ACHN (cell line): ENCODE results near the gene SLC6A13.
"Not testable (repeated sequence)": the region's sequence is repeated elsewhere in the genome, so short reads cannot be mapped to it uniquely, and the experiment has no call there.

Experiments used
- DNase-seq: peaks from one replicate; pipeline ENCODE4 v3.0.0-alpha.2; 2015
- in situ Hi-C: cut with HindIII; loops from 2 replicates; pipeline ENCODE4 v1.10.0; 2017; ENCODE audit warnings: low sequenced_read_pairs, low pct_ligation_motif_present, low pct_unique_long_range_greater_than_20kb

SLC6A13 gene

GRCh38 chr12:238736-239398 lies 23.8 kb downstream of the SLC6A13 start:
- in situ Hi-C loops, result no loop called here

GRCh38 chr12:238116-238515 lies 24.5 kb downstream of the SLC6A13 start:
- in situ Hi-C loops, result no loop called here
- DNase-seq, result no peak

More at GRCh38 chr12:238736-239398, 23.8 kb downstream of the SLC6A13 start:
- DNase-seq, result no peak

DNA sequence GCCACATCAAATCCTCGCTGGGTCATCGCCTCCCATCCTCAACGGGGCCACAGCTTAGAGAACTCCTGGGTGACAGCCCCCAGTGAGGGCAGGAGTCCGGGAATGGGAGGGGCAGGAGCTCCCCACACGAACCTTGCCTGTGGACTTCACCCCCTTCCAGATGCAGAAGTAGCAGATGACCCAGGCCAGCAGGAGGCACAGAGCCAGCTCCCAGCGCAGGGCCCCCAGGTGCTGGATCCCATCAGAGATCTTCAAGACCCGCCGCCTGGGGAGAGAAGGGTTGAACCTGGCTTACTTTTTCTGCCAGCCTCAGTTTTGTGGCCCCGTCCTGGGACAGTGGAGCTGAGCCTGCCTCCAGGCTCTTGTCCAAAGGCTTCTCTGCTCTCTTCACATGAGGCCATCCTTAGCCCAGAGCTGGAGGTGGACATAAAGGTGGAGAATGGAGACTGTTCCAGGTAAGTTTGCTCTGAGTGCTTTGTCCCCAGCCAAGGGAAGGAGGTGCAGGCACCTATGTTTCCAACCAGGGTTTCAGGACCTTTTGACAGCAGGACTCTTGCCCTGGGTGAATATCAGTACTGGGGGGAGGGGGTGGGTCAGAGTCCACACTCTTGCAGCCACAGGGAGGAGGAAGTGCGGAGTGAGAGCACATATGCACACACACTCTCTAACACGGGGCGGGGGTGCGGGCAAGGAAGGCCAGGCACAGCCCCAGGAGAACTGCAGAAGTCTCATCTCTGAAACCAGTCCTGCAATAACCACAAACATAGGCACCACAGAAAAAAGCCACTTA lies 25.4 kb downstream of the SLC6A13 start:
- in situ Hi-C loops, result no loop called here
- DNase-seq, result no peak

DNA sequence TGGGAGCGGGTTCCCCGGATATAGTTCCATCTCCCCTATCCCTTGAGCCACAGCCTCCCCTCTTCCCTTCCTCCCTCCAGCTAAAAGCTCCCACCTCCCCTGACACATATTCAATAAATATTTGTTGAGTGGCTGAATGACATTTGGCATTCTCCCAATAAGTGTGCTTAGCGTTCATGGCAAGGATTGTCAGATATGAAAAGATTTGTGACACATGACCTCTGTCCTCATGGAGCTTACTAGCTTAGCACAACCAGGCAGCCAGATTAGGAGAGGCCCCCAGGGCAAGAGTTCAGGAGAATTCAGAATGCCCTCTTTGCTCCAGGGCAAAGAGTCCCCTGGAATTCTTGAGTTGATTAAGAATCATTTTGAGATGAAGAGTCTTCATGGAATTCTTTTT lies 26.2 kb downstream of the SLC6A13 start:
- DNase-seq, result no peak
- in situ Hi-C loops, result no loop called here

GRCh38 chr12:235967-236366 lies 26.7 kb downstream of the SLC6A13 start:
- DNase-seq, in situ Hi-C loops: not testable (repeated sequence)

GRCh38 chr12:234891-235415 lies 27.7 kb downstream of the SLC6A13 start:
- DNase-seq, result no peak
- in situ Hi-C loops, result no loop called here

- in situ Hi-C loops, result no loop called here
- no peak for DNase-seq
These were observed 28.6 kb downstream of the SLC6A13 start for GRCh38 chr12:234019-234418.

DNA sequence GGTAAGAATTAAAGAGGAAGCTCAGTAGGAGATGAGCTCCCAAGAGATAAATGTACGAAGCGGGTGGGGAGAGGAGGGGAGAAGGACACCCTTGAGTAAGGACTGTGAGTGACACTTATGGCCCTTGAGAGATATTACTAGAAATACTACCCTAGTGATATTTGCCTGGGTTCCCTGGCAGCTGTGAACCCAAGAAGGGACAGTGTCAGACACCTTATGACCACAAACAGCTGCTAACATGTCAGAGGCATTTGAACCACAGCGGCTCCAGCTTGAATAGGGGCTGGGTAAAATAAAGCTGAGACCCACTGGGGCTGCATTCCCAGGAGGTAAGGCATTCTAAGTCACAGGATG lies 29.0 kb downstream of the SLC6A13 start:
- DNase-seq, result no peak
- in situ Hi-C loops, result no loop called here

DNA sequence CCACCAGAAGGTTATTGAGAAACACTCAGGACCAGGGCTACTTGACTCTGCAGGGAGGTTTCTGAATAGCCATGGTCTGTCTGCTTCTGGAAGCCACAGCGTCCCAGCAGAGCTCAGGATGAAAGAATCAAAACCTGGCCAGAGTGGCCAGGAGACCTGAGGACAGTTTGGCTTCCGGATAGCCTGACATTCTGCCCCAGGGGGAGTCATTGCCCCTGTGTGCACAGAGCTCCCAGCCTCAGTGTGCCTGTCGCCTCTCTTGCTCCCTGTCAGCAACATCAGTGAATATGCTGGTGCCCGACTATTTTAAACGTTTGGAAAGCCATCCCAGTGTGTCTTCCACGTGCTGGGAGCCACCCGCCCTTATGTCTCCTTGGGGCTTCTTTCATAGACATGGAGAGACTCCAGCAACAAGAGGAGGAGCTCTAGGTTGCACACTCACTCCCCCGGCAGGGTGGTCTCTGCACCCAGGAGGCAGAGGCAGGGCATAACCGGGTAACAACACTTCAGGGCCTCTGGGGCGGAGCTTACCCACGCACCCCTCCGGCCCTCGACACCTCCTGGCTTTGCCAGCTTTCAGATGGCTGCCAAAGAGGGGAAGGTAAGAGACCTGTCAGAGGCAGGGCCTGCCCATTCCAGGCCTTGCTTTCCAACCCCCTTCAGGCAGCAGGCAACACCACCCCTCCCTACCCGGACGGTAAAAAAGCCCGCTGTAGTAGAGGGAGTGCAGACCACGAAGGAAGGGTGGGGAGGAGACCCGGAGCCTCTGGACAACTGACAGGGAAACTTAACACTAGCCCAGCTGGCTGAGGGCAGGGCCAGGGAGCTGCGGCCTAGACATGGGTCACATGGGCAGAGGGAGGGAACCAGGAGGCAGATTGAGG lies 29.7 kb downstream of the SLC6A13 start:
- in situ Hi-C loops, result no loop called here
- DNase-seq, result no peak

DNA sequence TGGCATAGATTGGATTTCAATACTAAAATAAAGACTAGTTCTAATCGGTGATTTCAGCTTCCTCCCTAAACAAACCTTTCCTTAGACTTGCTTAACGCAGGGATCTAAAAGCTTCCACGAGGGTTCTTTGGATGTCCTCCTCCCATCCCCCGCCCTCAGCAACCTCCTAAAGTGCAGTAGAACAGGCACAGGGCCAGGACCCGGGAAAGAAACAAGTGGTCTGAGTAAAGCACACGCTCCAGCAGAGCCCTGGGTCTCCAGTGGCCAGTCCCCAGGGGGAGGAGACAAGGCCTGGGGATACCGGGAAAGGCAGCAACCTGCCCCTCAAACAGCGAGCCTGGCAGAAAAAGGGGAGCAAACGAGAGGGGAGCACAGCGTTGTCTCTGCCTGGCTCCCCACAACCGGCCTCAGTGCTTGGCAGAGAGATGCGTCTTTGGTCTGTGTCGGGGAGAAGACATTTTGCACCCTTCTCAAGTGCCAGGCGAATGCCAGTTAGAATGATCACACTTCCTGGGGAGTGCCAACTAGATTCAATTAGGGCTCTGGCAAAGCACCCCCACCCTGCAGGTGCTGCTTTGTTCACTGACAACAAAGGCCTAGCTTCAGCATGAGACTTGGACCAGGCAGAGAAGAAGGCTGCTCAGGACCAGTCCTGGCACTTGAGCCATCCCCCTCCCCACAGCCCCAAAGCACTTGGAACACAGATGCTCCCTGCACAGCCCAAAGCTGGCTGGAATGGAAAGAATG lies 31.5 kb downstream of the SLC6A13 start:
- in situ Hi-C loops, result no loop called here

DNA sequence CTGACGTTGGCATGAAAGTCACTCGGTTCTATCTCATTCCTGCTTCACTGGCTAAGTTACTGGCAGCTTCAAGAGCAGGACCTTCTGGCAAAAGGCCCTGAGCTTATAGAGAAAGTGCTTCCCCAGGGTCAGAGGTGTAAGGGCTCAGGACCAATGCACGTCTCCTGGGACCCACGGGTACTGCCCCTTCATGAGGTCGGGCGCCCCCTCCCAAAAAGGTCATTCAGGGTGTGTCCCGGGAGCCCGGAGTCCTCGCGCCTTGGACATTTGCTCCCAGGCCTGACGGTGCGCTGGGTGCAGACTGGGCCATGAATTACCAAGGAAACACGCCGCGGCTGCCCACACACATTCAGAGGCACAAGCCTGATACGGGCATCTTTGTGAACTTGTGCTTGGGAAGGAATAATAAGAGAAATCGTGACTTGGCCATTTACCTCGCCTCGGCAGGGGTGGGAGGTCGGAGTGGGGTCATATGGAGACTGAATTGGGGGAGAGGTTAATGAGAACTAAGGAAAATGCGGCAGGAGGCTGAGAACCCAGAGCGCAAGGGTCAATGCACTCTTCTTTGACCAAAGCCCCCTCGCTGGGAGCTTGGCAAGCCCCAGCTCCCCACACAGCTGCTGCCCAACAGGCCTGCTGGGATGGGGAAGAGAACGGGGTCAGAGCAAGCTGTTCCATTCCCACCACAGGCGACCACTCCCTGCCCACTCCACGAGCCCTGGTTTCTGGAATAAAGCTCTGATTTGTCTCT lies 33.0 kb downstream of the SLC6A13 start:
- in situ Hi-C loops, result no loop called here
- no peak for DNase-seq

More for the DNA sequence above, 31.5 kb downstream of the SLC6A13 start:
- no peak for DNase-seq

- in situ Hi-C loops, result no loop called here
- no peak for DNase-seq
These were observed 33.8 kb downstream of the SLC6A13 start for GRCh38 chr12:228846-229200.

GRCh38 chr12:227923-228845 lies 34.5 kb downstream of the SLC6A13 start:
- in situ Hi-C loops, result no loop called here
- no peak for DNase-seq

- no peak for DNase-seq
- in situ Hi-C loops, result no loop called here
These were observed 35.2 kb downstream of the SLC6A13 start for GRCh38 chr12:227286-227915.

DNA sequence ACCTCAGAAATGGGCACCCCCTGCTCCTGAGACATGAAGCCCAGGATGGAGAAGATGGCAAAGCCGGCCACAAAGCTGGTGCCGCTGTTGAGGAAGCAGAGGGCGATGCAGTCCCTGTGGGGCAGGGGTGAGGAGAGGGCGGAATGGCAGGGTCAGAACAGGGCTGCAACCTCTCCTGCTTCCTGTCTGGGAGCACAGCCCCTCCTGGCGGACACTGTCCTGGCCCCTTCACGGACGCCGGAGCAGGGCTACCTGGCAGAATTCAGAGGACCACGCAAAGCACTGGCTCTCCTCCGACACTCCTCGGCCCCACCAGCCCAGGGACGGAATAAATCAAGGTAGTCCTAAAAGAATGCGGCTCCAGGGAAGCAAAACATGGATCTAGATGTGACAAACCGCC lies 36.2 kb downstream of the SLC6A13 start:
- in situ Hi-C loops, result no loop called here
- DNase-seq, result no peak

DNA sequence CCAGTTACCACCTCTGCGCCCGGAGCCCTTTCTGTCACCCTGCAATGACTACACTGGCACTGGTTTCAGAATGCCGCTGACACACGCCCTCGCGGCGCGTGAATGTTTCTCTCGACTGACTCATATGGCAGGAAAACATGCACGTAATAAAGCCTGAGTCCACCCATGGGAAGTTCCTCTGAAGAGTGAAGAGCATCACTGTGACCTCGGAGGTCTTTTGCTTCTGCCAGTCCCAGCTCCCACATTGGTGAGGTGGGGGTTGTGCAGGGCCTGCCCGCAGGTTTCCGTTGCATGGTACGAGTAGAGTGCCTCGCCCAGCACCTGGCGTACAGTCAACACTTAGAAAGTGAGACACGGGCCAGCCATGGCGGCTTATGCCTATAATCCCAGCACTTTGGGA lies 37.6 kb downstream of the SLC6A13 start:
- no peak for DNase-seq
- in situ Hi-C loops, result no loop called here
